HCT116 (cell line): ENCODE measurements around the gene SLC6A18. TPM values are rescaled to one million over a fixed set of nuclear protein-coding genes. Genes with fewer than 3 reads are reported as not detected.

ENCODE experiments used
- ATAC-seq: fragments of 200-7000 bp; cut with Tn5 transposase; 2 replicates; pipeline ENCODE4 v1.9.1; 2020; ENCODE audit warnings: mild to moderate bottlenecking, moderate library complexity
- BruUV-seq: library from RNA; stranded (reverse); fragments of 400-500 nt; replicated peaks from 2 replicates; lab custom pipeline; 2021; lab: Mats Ljungman, UMichigan
- CTCF ChIA-PET: fragments of 300-600 bp; sonication (Branson Sonifier 250); formaldehyde crosslinking; loops from one replicate; lab custom pipeline; 2021; ENCODE audit warnings: antibody characterized with exemption; lab: Charles Lee
- POLR2A ChIA-PET: fragments of 300-600, 350-600 bp; sonication (Branson Sonifier 250); formaldehyde crosslinking; loops from one replicate; lab custom pipeline; 2021; ENCODE audit warnings: antibody characterized with exemption; lab: Charles Lee
- RAD21 ChIA-PET, 2 experiments: fragments of 300-600 bp; sonication (Branson Sonifier 250); formaldehyde crosslinking; loops; one replicate each; lab custom pipeline; 2023; ENCODE audit warnings: low total read pairs in 2 of 2; ENCODE audit not compliant: uncharacterized antibody in 2 of 2, unreplicated experiment in 2 of 2, low non-redundant PET in 1 of 2; lab: Charles Lee
- DNase-seq: peaks from one replicate; pipeline ENCODE4 v3.0.0-alpha.2; 2010; ENCODE audit warnings: low read depth, low spot score
- H2AFZ ChIP-seq: fragments of 200-600 bp; shearing (Covaris generic), sonication (generic); 2 replicates; pipeline ENCODE4 v1.6.1; 2017; ENCODE audit warnings: low read depth, mixed run types, mixed read lengths, antibody characterized with exemption, low read length; ENCODE audit not compliant: poor library complexity, severe bottlenecking
- H3K27ac ChIP-seq: 2 replicates; pipeline ENCODE4 v1.5.1; 2012; ENCODE audit warnings: low read depth, low read length
- H3K27me3 ChIP-seq: fragments of 200-600 bp; sonication (generic); 2 replicates; pipeline ENCODE4 v1.6.1; 2016; ENCODE audit warnings: mixed run types, low read length, mixed read lengths; ENCODE audit not compliant: insufficient read depth
- H3K36me3 ChIP-seq, 2 experiments: fragments of 200-500 bp in 1 of 2; fragments of 200-600 bp in 1 of 2; sonication (Bioruptor generic) in 1 of 2; sonication (generic) in 1 of 2; 2 replicates each; pipeline versions ENCODE4 v1.5.1 to v1.6.1; 2014 to 2016; ENCODE audit warnings: low read length in 2 of 2, inconsistent platforms in 1 of 2, mixed read lengths in 1 of 2, mixed run types in 1 of 2; ENCODE audit not compliant: insufficient read depth in 2 of 2, control insufficient read depth in 1 of 2
- H3K4me1 ChIP-seq, 2 experiments: fragments of 200-600 bp in 1 of 2; sonication (generic) in 1 of 2; 2 replicates each; pipeline versions ENCODE4 v1.5.1 to v1.6.1; 2012 to 2017; ENCODE audit warnings: low read length in 2 of 2, inconsistent platforms in 1 of 2, mild to moderate bottlenecking in 1 of 2, mixed read lengths in 1 of 2, mixed run types in 1 of 2, moderate library complexity in 1 of 2; ENCODE audit not compliant: insufficient read depth in 2 of 2, control insufficient read depth in 1 of 2
- H3K4me2 ChIP-seq: fragments of 200-600 bp; sonication (generic); 2 replicates; pipeline ENCODE4 v1.6.1; 2017; ENCODE audit warnings: mixed run types, low read length, mixed read lengths
- H3K4me3 ChIP-seq, 2 experiments: fragments of 200-600 bp in 1 of 2; sonication (generic) in 1 of 2; replicated peaks in 1 of 2; 2 replicates each; pipeline ENCODE4 v1.5.1; 2011 to 2016; ENCODE audit warnings: low read length in 2 of 2, control low read depth in 1 of 2, low read depth in 1 of 2, mild to moderate bottlenecking in 1 of 2, mixed read lengths in 1 of 2, mixed run types in 1 of 2
- H3K79me2 ChIP-seq: fragments of 200-600 bp; sonication (generic); 2 replicates; pipeline ENCODE4 v1.6.1; 2017; ENCODE audit warnings: mild to moderate bottlenecking, mixed run types, low read length, moderate library complexity, mixed read lengths; ENCODE audit not compliant: insufficient read depth
- H3K9ac ChIP-seq: fragments of 200-600 bp; sonication (generic); 2 replicates; pipeline ENCODE4 v1.6.1; 2016; ENCODE audit warnings: low read length, mixed read lengths
- H3K9me2 ChIP-seq: fragments of 200-600 bp; sonication (generic), shearing (Covaris generic); 2 replicates; pipeline ENCODE4 v1.6.1; 2017; ENCODE audit warnings: mixed run types, mild to moderate bottlenecking, moderate library complexity; ENCODE audit not compliant: insufficient read depth
- H3K9me3 ChIP-seq, 2 experiments: fragments of 200-500 bp in 1 of 2; fragments of 200-600 bp in 1 of 2; sonication (Bioruptor generic) in 1 of 2; sonication (generic) in 1 of 2; 2 replicates each; pipeline ENCODE4 v1.6.1; 2014 to 2017; ENCODE audit warnings: low read length in 2 of 2, mixed read lengths in 2 of 2, inconsistent platforms in 1 of 2, low read depth in 1 of 2, mild to moderate bottlenecking in 1 of 2, mixed run types in 1 of 2, moderate library complexity in 1 of 2; ENCODE audit not compliant: control insufficient read depth in 1 of 2, insufficient read depth in 1 of 2
- H4K20me1 ChIP-seq: fragments of 200-600 bp; sonication (generic), shearing (Covaris generic); 2 replicates; pipeline ENCODE4 v1.6.1; 2017; ENCODE audit warnings: mixed run types, mild to moderate bottlenecking, moderate library complexity; ENCODE audit not compliant: insufficient read depth
- CBX3 ChIP-seq: IDR thresholded peaks from 2 replicates; pipeline ENCODE4 v1.6.1; 2012; ENCODE audit warnings: low read depth
- EGR1 ChIP-seq: IDR thresholded peaks from 2 replicates; pipeline ENCODE4 v1.6.1; 2012; ENCODE audit warnings: low read depth
- EZH2 ChIP-seq: fragments of 200-600 bp; sonication (generic); IDR thresholded peaks from 2 replicates; pipeline ENCODE4 v1.6.1; 2017; ENCODE audit warnings: antibody characterized with exemption, mixed run types
- EZH2phosphoT487 ChIP-seq: fragments of 200-600 bp; IDR thresholded peaks from 2 replicates; pipeline ENCODE4 v1.6.1; 2018; ENCODE audit warnings: antibody characterized with exemption, borderline replicate concordance
- JUND ChIP-seq: IDR thresholded peaks from 2 replicates; pipeline ENCODE4 v1.6.1; 2012
- POLR2A ChIP-seq: IDR thresholded peaks from 2 replicates; pipeline ENCODE4 v1.7.0; 2011; ENCODE audit warnings: borderline replicate concordance; ENCODE audit not compliant: insufficient read depth, insufficient read length; ENCODE audit errors: extremely low read depth
- POLR2AphosphoS5 ChIP-seq: IDR thresholded peaks from 2 replicates; pipeline ENCODE4 v1.6.1; 2011; ENCODE audit warnings: mild to moderate bottlenecking, low read depth, low read length, moderate library complexity
- SIN3A ChIP-seq: IDR thresholded peaks from 2 replicates; pipeline ENCODE4 v1.6.1; 2012; ENCODE audit warnings: low read depth
- SP1 ChIP-seq: IDR thresholded peaks from 2 replicates; pipeline ENCODE4 v1.6.1; 2012; ENCODE audit warnings: low read depth
- intact Hi-C: fragments of 100-400 bp; cut with micrococcal nuclease; formaldehyde crosslinking; loops from 2 replicates; pipeline ENCODE4 v1.10.0; 2022
- total RNA-seq: library from RNA; stranded (reverse); gene quantifications from one replicate; pipeline ENCODE4 v1.2.1, GENCODE V29; 2021; ENCODE audit not compliant: unreplicated experiment
- TF ChIP-seq, protein P1 (sequence below): IDR thresholded peaks from 2 replicates; pipeline ENCODE4 v1.6.1; 2011; ENCODE audit warnings: mild to moderate bottlenecking, low read length, moderate library complexity; ENCODE audit not compliant: insufficient replicate concordance; ENCODE audit errors: extremely low read depth
- TF ChIP-seq, protein P2 (sequence below), 3 experiments: fragments of 200-600 bp in 1 of 3; sonication (generic) in 1 of 3; IDR thresholded peaks in 2 of 3; conservative IDR thresholded peaks in 1 of 3; 2 replicates each; pipeline ENCODE4 v1.5.1; 2012 to 2017; ENCODE audit warnings: low read depth in 2 of 3, low read length in 2 of 3, antibody characterized with exemption in 1 of 3, borderline replicate concordance in 1 of 3, control low read depth in 1 of 3, mild to moderate bottlenecking in 1 of 3, mixed read lengths in 1 of 3, mixed run types in 1 of 3, moderate library complexity in 1 of 3; ENCODE audit not compliant: insufficient read depth in 1 of 3

SLC6A18 gene
- total RNA-seq, 1 experiment from 2014 or later, result not detected

DNA sequence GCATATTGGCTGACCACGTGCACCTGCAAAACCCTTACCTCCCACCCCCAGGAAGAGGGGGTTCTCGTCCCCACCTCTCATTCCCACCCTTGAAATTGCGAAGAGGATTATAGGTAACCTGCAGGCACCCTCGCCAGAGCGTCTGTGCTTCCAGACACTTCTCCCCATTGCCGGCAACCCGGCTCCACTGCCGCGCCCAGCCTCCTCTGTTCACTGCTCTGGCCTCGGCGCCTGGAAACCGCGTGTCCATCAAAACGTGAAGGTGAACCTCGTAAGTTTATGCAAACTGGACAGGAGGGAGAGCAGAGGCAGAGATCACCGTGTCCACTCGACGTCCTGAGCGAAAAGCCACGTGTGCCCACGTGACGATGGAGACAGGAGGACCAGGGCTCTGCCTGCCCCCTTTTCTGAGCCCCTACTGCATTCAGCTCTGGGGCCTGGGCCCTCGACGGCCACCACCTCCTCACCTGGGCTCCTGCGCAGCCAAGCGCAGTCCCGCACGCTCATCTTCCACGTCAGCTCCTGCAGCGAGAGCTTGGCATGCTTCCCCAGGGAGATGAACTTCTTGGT, 67.8 kb downstream of the SLC6A18 start:
- H3K79me2 ChIP-seq, result no peaks in the 10 kb centered on the region
- TF ChIP-seq EZH2phosphoT487 (no peak), POLR2AphosphoS5 (no peak), POLR2A (no peak), JUND (no peak), CBX3 (no peak), EGR1 (no peak), EZH2 (no peak), SP1 (no peak), SIN3A (no peak)
- TF ChIP-seq, protein P1, sequence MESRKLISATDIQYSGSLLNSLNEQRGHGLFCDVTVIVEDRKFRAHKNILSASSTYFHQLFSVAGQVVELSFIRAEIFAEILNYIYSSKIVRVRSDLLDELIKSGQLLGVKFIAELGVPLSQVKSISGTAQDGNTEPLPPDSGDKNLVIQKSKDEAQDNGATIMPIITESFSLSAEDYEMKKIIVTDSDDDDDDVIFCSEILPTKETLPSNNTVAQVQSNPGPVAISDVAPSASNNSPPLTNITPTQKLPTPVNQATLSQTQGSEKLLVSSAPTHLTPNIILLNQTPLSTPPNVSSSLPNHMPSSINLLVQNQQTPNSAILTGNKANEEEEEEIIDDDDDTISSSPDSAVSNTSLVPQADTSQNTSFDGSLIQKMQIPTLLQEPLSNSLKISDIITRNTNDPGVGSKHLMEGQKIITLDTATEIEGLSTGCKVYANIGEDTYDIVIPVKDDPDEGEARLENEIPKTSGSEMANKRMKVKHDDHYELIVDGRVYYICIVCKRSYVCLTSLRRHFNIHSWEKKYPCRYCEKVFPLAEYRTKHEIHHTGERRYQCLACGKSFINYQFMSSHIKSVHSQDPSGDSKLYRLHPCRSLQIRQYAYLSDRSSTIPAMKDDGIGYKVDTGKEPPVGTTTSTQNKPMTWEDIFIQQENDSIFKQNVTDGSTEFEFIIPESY, result no peak
- TF ChIP-seq, protein P2, sequence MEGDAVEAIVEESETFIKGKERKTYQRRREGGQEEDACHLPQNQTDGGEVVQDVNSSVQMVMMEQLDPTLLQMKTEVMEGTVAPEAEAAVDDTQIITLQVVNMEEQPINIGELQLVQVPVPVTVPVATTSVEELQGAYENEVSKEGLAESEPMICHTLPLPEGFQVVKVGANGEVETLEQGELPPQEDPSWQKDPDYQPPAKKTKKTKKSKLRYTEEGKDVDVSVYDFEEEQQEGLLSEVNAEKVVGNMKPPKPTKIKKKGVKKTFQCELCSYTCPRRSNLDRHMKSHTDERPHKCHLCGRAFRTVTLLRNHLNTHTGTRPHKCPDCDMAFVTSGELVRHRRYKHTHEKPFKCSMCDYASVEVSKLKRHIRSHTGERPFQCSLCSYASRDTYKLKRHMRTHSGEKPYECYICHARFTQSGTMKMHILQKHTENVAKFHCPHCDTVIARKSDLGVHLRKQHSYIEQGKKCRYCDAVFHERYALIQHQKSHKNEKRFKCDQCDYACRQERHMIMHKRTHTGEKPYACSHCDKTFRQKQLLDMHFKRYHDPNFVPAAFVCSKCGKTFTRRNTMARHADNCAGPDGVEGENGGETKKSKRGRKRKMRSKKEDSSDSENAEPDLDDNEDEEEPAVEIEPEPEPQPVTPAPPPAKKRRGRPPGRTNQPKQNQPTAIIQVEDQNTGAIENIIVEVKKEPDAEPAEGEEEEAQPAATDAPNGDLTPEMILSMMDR (IDR thresholded peaks at IDR 0.05 in 2 of 3, conservative IDR thresholded peaks at IDR 0.05 in 1 of 3; ENCODE audit: borderline replicate concordance in 1 of 3, insufficient read depth in 1 of 3, low read depth in 2 of 3, low read length in 2 of 3), result no peak
- TF ChIP-seq, all 23 proteins: peak for 0
- POLR2A ChIA-PET, result no interaction called here
- Histone ChIP-seq H3K4me2 (no peak overlapping the region), H3K36me3 (no peaks in the 10 kb centered on the region), H3K9ac (no peak overlapping the region), H2AFZ (no peak overlapping the region), H3K27ac (no peak overlapping the region), H3K27me3 (no peaks in the 10 kb centered on the region), H3K9me2 (no peaks in the 10 kb centered on the region), H3K4me1 (peaks cover 0 to 9% of the 10 kb centered on the region in 2 experiments; a peak in 1 of 4 replicates), H4K20me1 (no peaks in the 10 kb centered on the region), H3K9me3 (no peaks in the 10 kb centered on the region), H3K4me3 (no peak overlapping the region)
- intact Hi-C loops, result no loop called here
- no TSS peak for BruUV-seq
- RAD21 ChIA-PET, result no interaction called here
- CTCF ChIA-PET, result no interaction called here
- DNase-seq (no peak), ATAC-seq (no peak)
